ENCODE results near the gene CFAP97D1. TPM values are rescaled to one million over a fixed set of nuclear protein-coding genes. Genes with fewer than 3 reads are reported as not detected.
A peak's percentile ranks its signal among the peaks of the same experiment; 100 is the strongest.

Gene CFAP97D1
- total and polyA plus RNA-seq, 2 experiments from 2014 or later = 0.07 to 0.10 TPM

GRCh38 chr17:43766413-43767052 lies 13.7 kb upstream of the CFAP97D1 start:
- no peaks in the 10 kb centered on the region for H3F3A ChIP-seq (replicated peaks; ENCODE audit: low read depth)
- no peaks in the 10 kb centered on the region for H3K36me3 ChIP-seq (ENCODE audit: insufficient read depth)
- H3K4me3 ChIP-seq = no peak overlapping the region
- Mint-ChIP-seq H3K9me3 (no peaks in the 10 kb centered on the region), H3K36me3 (ENCODE audit: low read depth) (peaks cover 14% of the 10 kb centered on the region; the same call in 2 of the 3 replicates), H3K4me3 (no peak overlapping the region), H3K27me3 (ENCODE audit: insufficient read depth, low read depth, poor library complexity) (peaks cover 3% of the 10 kb centered on the region), H3K27ac (no peak overlapping the region), H3K4me1 (peaks cover 4% of the 10 kb centered on the region)
- TF ChIP-seq NANOG (IDR thresholded peaks at IDR 0.05; ENCODE audit: borderline replicate concordance) = no peak
- peak; percentile 93 to 98 for TF ChIP-seq CTCF (conservative IDR thresholded peaks at IDR 0.05; ENCODE audit: low read depth in 2 of 2)
- no peaks in the 10 kb centered on the region for H3K79me2 ChIP-seq (replicated peaks; ENCODE audit: insufficient read depth)
- peak; percentile 80 for ATAC-seq
- no peak overlapping the region for H3K4me2 ChIP-seq
- H3K9me2 ChIP-seq (ENCODE audit: insufficient read depth) = no peaks in the 10 kb centered on the region
- no peaks in the 10 kb centered on the region for H3K4me1 ChIP-seq (ENCODE audit: insufficient read depth)
- H3K27ac ChIP-seq (ENCODE audit: low read depth) = no peak overlapping the region
- no peaks in the 10 kb centered on the region for H4K20me1 ChIP-seq (replicated peaks; ENCODE audit: insufficient read depth)
- H3K27me3 ChIP-seq (ENCODE audit: insufficient read depth) = no peaks in the 10 kb centered on the region
- DNase-seq (ENCODE audit: low spot score) = peak; percentile 93
- no peak overlapping the region for H2AFZ ChIP-seq

- Mint-ChIP-seq H3K4me3 (no peak overlapping the region), H3K27ac (no peak overlapping the region), H3K4me1 (peaks cover 3% of the 10 kb centered on the region), H3K9me3 (no peaks in the 10 kb centered on the region), H3K27me3 (ENCODE audit: insufficient read depth, low read depth, poor library complexity) (peaks cover 3% of the 10 kb centered on the region), H3K36me3 (ENCODE audit: low read depth) (peaks cover 17% of the 10 kb centered on the region; the same call in 2 of the 3 replicates)
- no peak overlapping the region for H3K27ac ChIP-seq (ENCODE audit: low read depth)
- H3K79me2 ChIP-seq (replicated peaks; ENCODE audit: insufficient read depth) = no peaks in the 10 kb centered on the region
- H3K9me2 ChIP-seq (ENCODE audit: insufficient read depth) = no peaks in the 10 kb centered on the region
- H3F3A ChIP-seq (replicated peaks; ENCODE audit: low read depth) = no peaks in the 10 kb centered on the region
- no peaks in the 10 kb centered on the region for H3K27me3 ChIP-seq (ENCODE audit: insufficient read depth)
- no peak overlapping the region for H3K4me2 ChIP-seq
- no peak overlapping the region for H3K4me3 ChIP-seq
- H3K36me3 ChIP-seq (ENCODE audit: insufficient read depth) = no peaks in the 10 kb centered on the region
- ATAC-seq (no peak), DNase-seq (ENCODE audit: low spot score) (no peak)
- H3K4me1 ChIP-seq (ENCODE audit: insufficient read depth) = no peaks in the 10 kb centered on the region
- no peak overlapping the region for H2AFZ ChIP-seq
- no peaks in the 10 kb centered on the region for H4K20me1 ChIP-seq (replicated peaks; ENCODE audit: insufficient read depth)
- TF ChIP-seq POLR2AphosphoS5 (IDR thresholded peaks at IDR 0.05; ENCODE audit: low read depth) (no peak), CTCF (conservative IDR thresholded peaks at IDR 0.05; ENCODE audit: low read depth in 2 of 2) (no peak), STAT1 (IDR thresholded peaks at IDR 0.05; ENCODE audit: unreplicated experiment) (no peak), CREB1 (CRISPR knock-in tag; IDR thresholded peaks at IDR 0.05; ENCODE audit: low read depth) (no peak), ZNF462 (CRISPR knock-in tag; IDR thresholded peaks at IDR 0.05) (no peak), ZNF331 (CRISPR knock-in tag; IDR thresholded peaks at IDR 0.05; ENCODE audit: low read depth) (no peak), ETS1 (IDR thresholded peaks at IDR 0.05) (no peak), EZH2phosphoT487 (IDR thresholded peaks at IDR 0.05; ENCODE audit: unreplicated experiment) (no peak)
Measured at GRCh38 chr17:43767053-43767712, 13.1 kb upstream of the CFAP97D1 start.

Measured in GM23338 (cell line).